H1 (cell line): ENCODE measurements around the gene B3GALNT1. TPM values are rescaled to one million over a fixed set of nuclear protein-coding genes. Genes with fewer than 3 reads are reported as not detected.

Experiments
- CTCF ChIA-PET: fragments of 300-600 bp; sonication (Branson Sonifier 250); formaldehyde crosslinking; loops from one replicate; lab custom pipeline; 2021; ENCODE audit not compliant: partially characterized antibody; lab: Charles Lee
- POLR2A ChIA-PET: fragments of 300-600 bp; sonication (Branson Sonifier 250); formaldehyde crosslinking; loops from one replicate; lab custom pipeline; 2021; ENCODE audit warnings: inconsistent platforms; ENCODE audit not compliant: partially characterized antibody; lab: Charles Lee
- DNase-seq, 2 experiments: peaks; one replicate each; pipeline versions ENCODE4 v3.0.0 to v3.0.0-alpha.2; 2010 to 2022; ENCODE audit warnings: low spot score in 2 of 2, low read depth in 1 of 2, mixed read lengths in 1 of 2
- FAIRE-seq: peaks from 2 replicates; lab custom pipeline; 2011; peaks lifted over from hg19 to GRCh38; lab: Jason Lieb, UNC
- H2AFZ ChIP-seq: 2 replicates; pipeline ENCODE4 v1.8.1; 2012; ENCODE audit warnings: low read length, inconsistent platforms
- H2AK5ac ChIP-seq: 2 replicates; pipeline ENCODE4 v1.6.1; 2013; ENCODE audit warnings: low read depth, low read length
- H2BK120ac ChIP-seq: replicated peaks from 2 replicates; pipeline ENCODE3; 2013; ENCODE audit warnings: low read depth, low read length, inconsistent platforms
- H2BK12ac ChIP-seq: 2 replicates; pipeline ENCODE4 v1.6.1; 2013; ENCODE audit warnings: low read depth, low read length
- H2BK15ac ChIP-seq: 2 replicates; pipeline ENCODE4 v1.6.1; 2013; ENCODE audit warnings: low read length
- H2BK20ac ChIP-seq: 2 replicates; pipeline ENCODE4 v1.6.1; 2013; ENCODE audit warnings: low read length
- H2BK5ac ChIP-seq: 2 replicates; pipeline ENCODE4 v1.6.1; 2013; ENCODE audit warnings: low read depth, low read length
- H3K14ac ChIP-seq: 2 replicates; pipeline ENCODE4 v1.6.1; 2013; ENCODE audit warnings: inconsistent platforms; ENCODE audit not compliant: insufficient read length
- H3K18ac ChIP-seq: 2 replicates; pipeline ENCODE4 v1.6.1; 2013; ENCODE audit warnings: low read length; ENCODE audit errors: extremely low read depth
- H3K23ac ChIP-seq: 2 replicates; pipeline ENCODE4 v1.6.1; 2013; ENCODE audit warnings: inconsistent platforms; ENCODE audit not compliant: insufficient read length
- H3K23me2 ChIP-seq: 2 replicates; pipeline ENCODE4 v1.6.1; 2013; ENCODE audit warnings: low read depth, low read length
- H3K27ac ChIP-seq: 2 replicates; pipeline ENCODE4 v1.6.1; 2011; ENCODE audit warnings: low read depth, low read length, inconsistent platforms
- H3K27me3 ChIP-seq, 4 experiments: replicated peaks in 1 of 4; 1 replicate in 1 of 4; 2 replicates in 3 of 4; pipeline versions ENCODE4 v1.6.1 to v1.8.1; 2011 to 2013; ENCODE audit warnings: low read length in 3 of 4, mild to moderate bottlenecking in 3 of 4, inconsistent platforms in 2 of 4, mixed read lengths in 2 of 4, moderate library complexity in 1 of 4; ENCODE audit not compliant: control insufficient read depth in 3 of 4, insufficient read depth in 3 of 4; ENCODE audit errors: extremely low read depth in 1 of 4
- H3K36me3 ChIP-seq, 4 experiments: 2 replicates each; pipeline versions ENCODE4 v1.6.1 to v1.8.1; 2011 to 2013; ENCODE audit warnings: mild to moderate bottlenecking in 4 of 4, low read length in 3 of 4, moderate library complexity in 2 of 4, control low read depth in 1 of 4, inconsistent platforms in 1 of 4; ENCODE audit not compliant: insufficient read depth in 4 of 4, control insufficient read depth in 2 of 4
- H3K4ac ChIP-seq: replicated peaks from 2 replicates; pipeline ENCODE3; 2013; ENCODE audit warnings: low read length, low read depth, mixed read lengths, inconsistent platforms; ENCODE audit not compliant: insufficient read length
- H3K4me1 ChIP-seq, 4 experiments: replicated peaks in 1 of 4; 1 replicate in 1 of 4; 2 replicates in 3 of 4; pipeline versions ENCODE4 v1.6.1 to v1.8.1; 2011 to 2013; ENCODE audit warnings: low read length in 3 of 4, inconsistent platforms in 2 of 4, mixed read lengths in 1 of 4; ENCODE audit not compliant: insufficient read depth in 4 of 4, control insufficient read depth in 3 of 4
- H3K4me2 ChIP-seq, 2 experiments: 2 replicates each; pipeline versions ENCODE4 v1.6.1 to v1.8.1; 2011 to 2013; ENCODE audit warnings: low read depth in 2 of 2, low read length in 2 of 2, control low read depth in 1 of 2, inconsistent platforms in 1 of 2, mild to moderate bottlenecking in 1 of 2; ENCODE audit not compliant: insufficient read depth in 1 of 2
- H3K4me3 ChIP-seq, 4 experiments: fragments of 200-600, 300-600 bp in 1 of 4; sonication (generic), shearing (Covaris generic), sonication (Bioruptor Twin) in 1 of 4; 2 replicates each; pipeline versions ENCODE4 v1.5.1 to v1.8.1; 2011 to 2016; ENCODE audit warnings: low read length in 4 of 4, low read depth in 3 of 4, control low read depth in 2 of 4, inconsistent platforms in 2 of 4, mild to moderate bottlenecking in 2 of 4, mixed read lengths in 1 of 4, moderate library complexity in 1 of 4; ENCODE audit not compliant: insufficient read depth in 2 of 4; ENCODE audit errors: extremely low read depth in 1 of 4
- H3K56ac ChIP-seq: replicated peaks from 2 replicates; pipeline ENCODE3; 2013; ENCODE audit warnings: low read depth, mild to moderate bottlenecking, mixed read lengths, low read length, inconsistent platforms; ENCODE audit not compliant: insufficient read length
- H3K79me1 ChIP-seq: 2 replicates; pipeline ENCODE4 v1.6.1; 2013; ENCODE audit warnings: low read depth, low read length, control low read depth
- H3K79me2 ChIP-seq, 2 experiments: 2 replicates each; pipeline versions ENCODE4 v1.6.1 to v1.8.1; 2012 to 2013; ENCODE audit warnings: low read length in 2 of 2, mild to moderate bottlenecking in 2 of 2, inconsistent platforms in 1 of 2; ENCODE audit not compliant: insufficient read depth in 2 of 2, control insufficient read depth in 1 of 2
- H3K9ac ChIP-seq, 4 experiments: replicated peaks in 1 of 4; 1 replicate in 1 of 4; 2 replicates in 3 of 4; pipeline versions ENCODE4 v1.6.1 to v1.8.1; 2011 to 2013; ENCODE audit warnings: low read depth in 3 of 4, low read length in 3 of 4, control low read depth in 2 of 4, mild to moderate bottlenecking in 2 of 4, moderate library complexity in 2 of 4, inconsistent platforms in 1 of 4; ENCODE audit errors: extremely low read depth in 1 of 4
- H3K9me3 ChIP-seq, 2 experiments: 2 replicates each; pipeline versions ENCODE4 v1.6.1 to v1.8.1; 2012 to 2013; ENCODE audit warnings: mild to moderate bottlenecking in 2 of 2, moderate library complexity in 2 of 2, control low read depth in 1 of 2, inconsistent platforms in 1 of 2, low read depth in 1 of 2, low read length in 1 of 2, mixed read lengths in 1 of 2; ENCODE audit not compliant: insufficient read depth in 2 of 2
- H4K20me1 ChIP-seq, 2 experiments: replicated peaks in 1 of 2; 2 replicates each; pipeline versions ENCODE3 to v1.8.1; 2011 to 2013; ENCODE audit warnings: inconsistent platforms in 2 of 2, low read length in 2 of 2, mild to moderate bottlenecking in 1 of 2; ENCODE audit not compliant: insufficient read depth in 2 of 2, control insufficient read depth in 1 of 2
- H4K5ac ChIP-seq: 2 replicates; pipeline ENCODE4 v1.6.1; 2013; ENCODE audit warnings: low read length, low read depth, mixed read lengths, inconsistent platforms; ENCODE audit not compliant: insufficient read length
- H4K8ac ChIP-seq: 2 replicates; pipeline ENCODE4 v1.8.0; 2013; ENCODE audit warnings: mild to moderate bottlenecking, moderate library complexity, low read length, inconsistent platforms; ENCODE audit not compliant: insufficient read depth; ENCODE audit errors: extremely low read depth
- H4K91ac ChIP-seq: replicated peaks from 2 replicates; pipeline ENCODE3; 2013; ENCODE audit warnings: low read length, mixed read lengths, inconsistent platforms; ENCODE audit not compliant: insufficient read length
- CHD1 ChIP-seq: IDR thresholded peaks from 2 replicates; pipeline ENCODE4 v1.6.1; 2012; ENCODE audit warnings: low read depth, low read length, improper control_type of control experiment
- EP300 ChIP-seq, 2 experiments: IDR thresholded peaks; 1 replicate in 1 of 2; 2 replicates in 1 of 2; pipeline ENCODE4 v1.6.1; 2011 to 2012; ENCODE audit warnings: low read depth in 2 of 2, low read length in 2 of 2, mild to moderate bottlenecking in 2 of 2, borderline replicate concordance in 1 of 2, inconsistent platforms in 1 of 2, moderate library complexity in 1 of 2
- HDAC2 ChIP-seq, 2 experiments: fragments of 300-600 bp in 1 of 2; sonication (generic) in 1 of 2; IDR thresholded peaks; 2 replicates each; pipeline ENCODE4 v1.6.1; 2011 to 2012; ENCODE audit warnings: low read depth in 2 of 2, low read length in 2 of 2, mild to moderate bottlenecking in 2 of 2, moderate library complexity in 2 of 2, borderline replicate concordance in 1 of 2, inconsistent platforms in 1 of 2
- JUND ChIP-seq: IDR thresholded peaks from 2 replicates; pipeline ENCODE4 v1.6.1; 2011; ENCODE audit warnings: mild to moderate bottlenecking, improper control_type of control experiment, low read length
- KDM1A ChIP-seq: fragments of 200-600, 300-600 bp; sonication (generic); IDR thresholded peaks from 2 replicates; pipeline ENCODE4 v1.7.1; 2016; ENCODE audit warnings: mild to moderate bottlenecking, low read length, borderline replicate concordance
- KDM4A ChIP-seq: IDR thresholded peaks from one replicate; pipeline ENCODE4 v1.7.1; 2012; ENCODE audit warnings: low read depth, mild to moderate bottlenecking, moderate library complexity, low read length, inconsistent platforms; ENCODE audit not compliant: severe bottlenecking
- POLR2A ChIP-seq, 2 experiments: IDR thresholded peaks; 1 replicate in 1 of 2; 2 replicates in 1 of 2; pipeline ENCODE4 v1.6.1; 2011; ENCODE audit warnings: low read depth in 2 of 2, low read length in 2 of 2, mild to moderate bottlenecking in 2 of 2; ENCODE audit errors: control extremely low read depth in 1 of 2
- RFX5 ChIP-seq: IDR thresholded peaks from 2 replicates; pipeline ENCODE4 v1.6.1; 2011; ENCODE audit warnings: low read depth, low read length, improper control_type of control experiment, borderline replicate concordance
- RXRA ChIP-seq: IDR thresholded peaks from 2 replicates; pipeline ENCODE4 v1.6.1; 2011; ENCODE audit warnings: low read depth, mild to moderate bottlenecking, low read length, moderate library complexity; ENCODE audit not compliant: insufficient read depth
- SP1 ChIP-seq: IDR thresholded peaks from 2 replicates; pipeline ENCODE4 v1.6.1; 2011; ENCODE audit warnings: low read depth, low read length
- SUZ12 ChIP-seq: fragments of 200-600 bp; sonication (generic); IDR thresholded peaks from 2 replicates; pipeline ENCODE4 v1.6.1; 2012; ENCODE audit warnings: mild to moderate bottlenecking, inconsistent platforms, low read length, moderate library complexity, mixed read lengths
- TAF1 ChIP-seq: IDR thresholded peaks from 2 replicates; pipeline ENCODE4 v1.6.1; 2011; ENCODE audit warnings: mild to moderate bottlenecking, low read depth, low read length
- WGBS, 2 experiments: shearing (Covaris generic) in 1 of 2; methylation state at CpG; one replicate each; pipeline versions ENCODE4 v1.1.6 to v1.1.7; 2013 to 2015; ENCODE audit warnings: low lambda C conversion rate in 2 of 2, mixed read lengths in 2 of 2, inconsistent platforms in 1 of 2, low coverage in 1 of 2, missing lambda C conversion rate in 1 of 2; ENCODE audit not compliant: insufficient replicate concordance in 2 of 2, insufficient coverage in 1 of 2, insufficient read length in 1 of 2; ENCODE audit errors: extremely low coverage in 1 of 2, missing lambda C conversion rate in 1 of 2; 5-methylcytosine and 5-hydroxymethylcytosine counted together
- polyA plus RNA-seq, 7 experiments: library from polyadenylated mRNA; depleted of rRNA in 3 of 7; stranded (reverse) in 5 of 7; unstranded in 2 of 7; fragments of >200 nt in 5 of 7; fragments of 200-250 nt in 2 of 7; gene quantifications; 1 replicate in 5 of 7; 2 replicates in 1 of 7; 4 replicates in 1 of 7; pipeline versions ENCODE4 v1.2.1 to v1.2.3, GENCODE V29; 2011 to 2013; ENCODE audit warnings: missing spikeins in 2 of 7, mixed read lengths in 2 of 7
- total RNA-seq: library from RNA; stranded (reverse); fragmentation: NEBNext Ultra II Directional; extraction: Animal tissue kit (Norgen Biotek cat#: 25700); gene quantifications from 2 replicates; pipeline ENCODE4 v1.2.1, GENCODE V29; 2021

Gene B3GALNT1
- total and polyA plus RNA-seq, 2 of the 8 experiments (the other 6 are each of a cell fraction or from before 2014, with no cell fraction given), result 5.0 to 8.1 TPM

DNA sequence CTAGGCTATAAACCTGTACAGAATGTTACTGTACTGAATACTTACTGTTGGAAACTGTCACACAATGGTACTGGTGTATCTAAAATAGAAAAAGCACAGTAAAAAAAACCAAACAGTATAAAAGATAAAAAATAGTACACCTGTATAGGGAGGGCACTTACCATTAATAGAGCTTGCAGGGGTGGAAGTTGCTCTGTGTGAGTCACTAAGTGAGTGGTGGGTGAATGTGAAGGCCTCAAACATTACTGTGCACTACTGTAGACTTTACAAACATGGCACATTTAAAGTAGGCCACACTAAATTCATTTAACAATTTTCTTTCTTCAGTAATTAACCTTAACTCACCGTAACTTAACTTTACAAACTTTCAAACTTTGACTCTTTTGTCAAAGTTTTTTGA lies 22.0 kb downstream of the B3GALNT1 start:
- H3K4me1 ChIP-seq, result no peaks in the 10 kb centered on the region
- H2AK5ac ChIP-seq, result no peak overlapping the region
- no peak overlapping the region for H3K56ac ChIP-seq
- no peaks in the 10 kb centered on the region for H3K27me3 ChIP-seq
- H2BK20ac ChIP-seq, result no peak overlapping the region
- ChIA-PET CTCF (interaction anchor here (0.7 to 0.8 kb wide), 2 partner anchors 12 to 17 kb away, joined by 3 read pairs; no protein-coding TSS in a partner anchor), POLR2A (no interaction called here)
- no peak overlapping the region for H3K4me2 ChIP-seq
- H2BK15ac ChIP-seq, result no peak overlapping the region
- no peak overlapping the region for H2AFZ ChIP-seq
- H3K36me3 ChIP-seq, result peaks cover 0 to 4% (median 0%) of the 10 kb centered on the region in 4 experiments; a peak in 1 of 8 replicates
- H4K20me1 ChIP-seq, result no peaks in the 10 kb centered on the region
- no peak overlapping the region for H3K4me3 ChIP-seq
- no peak overlapping the region for H4K8ac ChIP-seq
- DNase-seq, result no peak
- H2BK12ac ChIP-seq, result no peak overlapping the region
- no peaks in the 10 kb centered on the region for H3K79me1 ChIP-seq
- H3K79me2 ChIP-seq, result no peaks in the 10 kb centered on the region
- FAIRE-seq, result no peak
- no peak overlapping the region for H4K91ac ChIP-seq
- H3K23ac ChIP-seq, result no peak overlapping the region
- 91 to 100% methylated on average over 1 of the region's 1 CpG for WGBS, 2 experiments
- no peak overlapping the region for H2BK5ac ChIP-seq
- no peak overlapping the region for H3K4ac ChIP-seq
- H3K9ac ChIP-seq, result no peak overlapping the region
- no peak overlapping the region for H3K27ac ChIP-seq
- H3K14ac ChIP-seq, result no peak overlapping the region
- H3K9me3 ChIP-seq, result no peaks in the 10 kb centered on the region
- no peak overlapping the region for H3K18ac ChIP-seq
- H3K23me2 ChIP-seq, result no peaks in the 10 kb centered on the region
- H2BK120ac ChIP-seq, result no peak overlapping the region
- no peak overlapping the region for H4K5ac ChIP-seq
- TF ChIP-seq CHD1 (no peak), EP300 (IDR thresholded peaks at IDR 0.05; ENCODE audit: borderline replicate concordance in 1 of 2, low read depth in 2 of 2, low read length in 2 of 2) (no peak), KDM4A (no peak), RXRA (no peak), KDM1A (no peak), HDAC2 (IDR thresholded peaks at IDR 0.05; ENCODE audit: borderline replicate concordance in 1 of 2, low read depth in 2 of 2, low read length in 2 of 2) (no peak), TAF1 (no peak), RFX5 (no peak), SP1 (no peak), SUZ12 (no peak), JUND (no peak), POLR2A (IDR thresholded peaks at IDR 0.05; ENCODE audit: control extremely low read depth in 1 of 2, low read depth in 2 of 2, low read length in 2 of 2) (no peak)
